Measurements from ENCODE around the gene CTBP2. TPM values are rescaled to one million over a fixed set of nuclear protein-coding genes. Genes with fewer than 3 reads are reported as not detected.

The CTBP2 gene
- total RNA-seq, 1 experiment from 2014 or later = 212 TPM

DNA sequence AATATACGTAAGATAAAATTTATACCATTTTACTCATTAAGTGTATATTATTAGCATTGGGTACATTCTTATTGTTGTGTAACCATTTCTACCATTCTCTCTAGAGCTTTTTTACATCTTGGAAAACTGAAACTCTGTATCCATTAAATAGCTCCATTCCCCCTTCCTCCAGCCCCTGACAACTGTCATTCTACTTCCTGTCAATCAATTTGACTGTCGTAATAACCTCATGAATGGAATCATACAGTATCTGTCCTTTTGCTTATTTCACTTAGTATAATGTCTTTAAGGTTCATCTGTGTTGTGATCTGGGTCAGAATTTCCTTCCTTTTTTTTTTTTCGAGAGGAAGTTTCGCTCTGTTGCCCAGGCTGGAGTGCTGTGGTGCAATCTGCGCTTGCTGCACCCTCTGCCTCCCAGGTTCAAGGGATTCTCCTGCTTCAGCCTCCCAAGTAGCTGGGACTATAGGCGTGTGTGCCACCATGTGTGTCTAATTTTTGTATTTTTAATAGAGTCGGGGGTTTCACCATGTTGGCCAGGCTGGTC is 202.9 kb downstream of the CTBP2 start:
- Histone ChIP-seq H3K79me1 (ENCODE audit: insufficient read depth, low read depth, low read length, poor library complexity, severe bottlenecking) (peaks cover 19% of the 10 kb centered on the region), H2AK5ac (ENCODE audit: insufficient read length, low read length) (no peak overlapping the region), H2BK5ac (ENCODE audit: insufficient read length, low read length) (no peak overlapping the region), H4K91ac (ENCODE audit: insufficient read length, low read depth, low read length) (no peak overlapping the region), H3K14ac (ENCODE audit: insufficient read depth, low read length) (no peak overlapping the region), H3K23me2 (ENCODE audit: insufficient read length, low read depth, low read length, poor library complexity, severe bottlenecking) (no peaks in the 10 kb centered on the region), H3K27ac (ENCODE audit: insufficient read length, low read depth, low read length) (no peak overlapping the region), H3K23ac (ENCODE audit: insufficient read length, low read depth, low read length) (no peak overlapping the region), H3K4ac (ENCODE audit: low read depth, low read length) (no peak overlapping the region), H2AFZ (ENCODE audit: low read length) (no peak overlapping the region), H2BK20ac (ENCODE audit: low read depth, low read length, poor library complexity, severe bottlenecking) (no peak overlapping the region), H3K18ac (ENCODE audit: insufficient read length, low read depth, low read length) (no peak overlapping the region), H2BK120ac (ENCODE audit: low read depth, low read length, poor library complexity, severe bottlenecking) (no peak overlapping the region), H3K9ac (ENCODE audit: extremely low read depth, insufficient read length, low read length) (no peak overlapping the region), H2BK15ac (ENCODE audit: low read depth, low read length) (no peak overlapping the region), H2BK12ac (ENCODE audit: insufficient read length, low read depth, low read length) (no peak overlapping the region), H3K56ac (ENCODE audit: insufficient read length, low read depth, low read length) (no peak overlapping the region), H4K5ac (ENCODE audit: insufficient read length, low read depth, low read length) (no peak overlapping the region), H3K4me2 (ENCODE audit: insufficient read depth, insufficient read length, low read length) (no peak overlapping the region), H3K79me2 (ENCODE audit: insufficient read depth, low read length) (peaks cover 19% of the 10 kb centered on the region; the same call in 1 of the 2 replicates), H3K9me3 (ENCODE audit: control insufficient read depth, low read depth, low read length) (no peaks in the 10 kb centered on the region), H4K20me1 (ENCODE audit: control insufficient read depth, insufficient read depth, insufficient read length) (no peaks in the 10 kb centered on the region), H3T11ph (ENCODE audit: low read length) (no peak overlapping the region), H3K27me3 (ENCODE audit: insufficient read depth, low read length) (no peaks in the 10 kb centered on the region), H4K8ac (replicated peaks; ENCODE audit: insufficient read length, low read depth, low read length) (no peak overlapping the region), H3K4me1 (ENCODE audit: insufficient read depth, low read length) (no peaks in the 10 kb centered on the region)
- Mint-ChIP-seq H3K4me3 (no peak overlapping the region), H3K36me3 (ENCODE audit: insufficient read depth in 1 of 3, low read depth in 3 of 3) (peaks cover 0 to 4% (median 4%) of the 10 kb centered on the region in 3 experiments; a peak in 3 of 7 replicates), H3K27ac (no peak overlapping the region), H3K4me1 (peaks cover 19 to 26% of the 10 kb centered on the region in 2 experiments), H3K9me3 (no peaks in the 10 kb centered on the region), H3K27me3 (ENCODE audit: low read depth) (no peaks in the 10 kb centered on the region)
- DNase-seq = no peak
- TF ChIP-seq, protein P1, sequence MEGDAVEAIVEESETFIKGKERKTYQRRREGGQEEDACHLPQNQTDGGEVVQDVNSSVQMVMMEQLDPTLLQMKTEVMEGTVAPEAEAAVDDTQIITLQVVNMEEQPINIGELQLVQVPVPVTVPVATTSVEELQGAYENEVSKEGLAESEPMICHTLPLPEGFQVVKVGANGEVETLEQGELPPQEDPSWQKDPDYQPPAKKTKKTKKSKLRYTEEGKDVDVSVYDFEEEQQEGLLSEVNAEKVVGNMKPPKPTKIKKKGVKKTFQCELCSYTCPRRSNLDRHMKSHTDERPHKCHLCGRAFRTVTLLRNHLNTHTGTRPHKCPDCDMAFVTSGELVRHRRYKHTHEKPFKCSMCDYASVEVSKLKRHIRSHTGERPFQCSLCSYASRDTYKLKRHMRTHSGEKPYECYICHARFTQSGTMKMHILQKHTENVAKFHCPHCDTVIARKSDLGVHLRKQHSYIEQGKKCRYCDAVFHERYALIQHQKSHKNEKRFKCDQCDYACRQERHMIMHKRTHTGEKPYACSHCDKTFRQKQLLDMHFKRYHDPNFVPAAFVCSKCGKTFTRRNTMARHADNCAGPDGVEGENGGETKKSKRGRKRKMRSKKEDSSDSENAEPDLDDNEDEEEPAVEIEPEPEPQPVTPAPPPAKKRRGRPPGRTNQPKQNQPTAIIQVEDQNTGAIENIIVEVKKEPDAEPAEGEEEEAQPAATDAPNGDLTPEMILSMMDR (conservative IDR thresholded peaks at IDR 0.05) = no peak
- WGBS (ENCODE audit: extremely low coverage, insufficient read length, low lambda C conversion rate) = no CpG with 5 or more reads among the region's 7 CpGs
